Activated CD4-positive, alpha-beta T cell treated with anti-CD3 and anti-CD28 coated beads, Interleukin-2, amount 10 ng/mL, durations not matched to agents 7 days and 5 days (primary cell): ENCODE measurements around the gene GLRX2. TPM values are rescaled to one million over a fixed set of nuclear protein-coding genes. Genes with fewer than 3 reads are reported as not detected.
A peak's percentile ranks its signal among the peaks of the same experiment; 100 is the strongest.

Source experiments
- CTCF ChIA-PET: fragments of 350-600 bp; sonication (Branson Sonifier 250); formaldehyde crosslinking; loops from one replicate; lab custom pipeline; 2021; ENCODE audit warnings: antibody characterized with exemption; lab: Charles Lee
- POLR2A ChIA-PET: fragments of 350-600 bp; sonication (Branson Sonifier 250); formaldehyde crosslinking; loops from one replicate; lab custom pipeline; 2021; ENCODE audit warnings: antibody characterized with exemption; lab: Charles Lee
- DNase-seq: peaks from one replicate; pipeline ENCODE4 v3.0.0-alpha.2; 2020
- H3K27ac Mint-ChIP-seq: one replicate; pipeline ENCODE4 v1.8.0; 2021; ENCODE audit warnings: mild to moderate bottlenecking, moderate library complexity, mixed read lengths
- H3K27me3 Mint-ChIP-seq: one replicate; pipeline ENCODE4 v1.8.0; 2021; ENCODE audit warnings: mixed read lengths
- H3K36me3 Mint-ChIP-seq: one replicate; pipeline ENCODE4 v1.8.0; 2021; ENCODE audit warnings: low read depth, mixed read lengths
- H3K4me1 Mint-ChIP-seq: one replicate; pipeline ENCODE4 v1.8.0; 2021; ENCODE audit warnings: mixed read lengths
- H3K4me3 Mint-ChIP-seq: one replicate; pipeline ENCODE4 v1.8.0; 2021; ENCODE audit warnings: mild to moderate bottlenecking, moderate library complexity, mixed read lengths
- H3K9me3 Mint-ChIP-seq: one replicate; pipeline ENCODE4 v1.8.0; 2021; ENCODE audit warnings: mixed read lengths
- total RNA-seq, 2 experiments: library from RNA; stranded (reverse); gene quantifications; one replicate each; pipeline ENCODE4 v1.2.3, GENCODE V29; 2021

The GLRX2 gene
- total RNA-seq, 2 experiments from 2014 or later = 18.7 to 19.5 TPM

DNA sequence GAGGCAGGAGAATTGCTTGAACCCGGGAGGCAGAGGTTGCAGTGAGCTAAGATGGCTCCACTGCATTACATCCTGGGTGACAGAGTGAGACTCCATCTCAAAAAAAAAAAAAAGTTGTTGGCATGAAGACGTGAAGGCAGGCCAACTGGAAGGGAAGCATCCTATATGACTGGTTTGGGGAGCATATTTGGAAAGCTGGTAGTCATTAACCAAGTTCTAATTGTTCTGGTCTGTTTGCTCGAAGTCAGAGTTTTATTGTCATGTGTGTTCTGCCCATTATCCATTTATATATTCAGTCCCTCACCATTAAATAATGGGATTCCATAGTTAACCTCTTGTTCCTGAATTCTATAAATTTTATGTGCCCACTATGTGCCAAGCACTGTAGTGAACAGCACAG lies 3.3 kb upstream of the GLRX2 start:
- peaks cover 14% of the 10 kb centered on the region for H3K4me1 Mint-ChIP-seq
- H3K36me3 Mint-ChIP-seq = no peaks in the 10 kb centered on the region
- peaks cover 2% of the 10 kb centered on the region for H3K27me3 Mint-ChIP-seq
- no peak overlapping the region for H3K4me3 Mint-ChIP-seq
- ChIA-PET POLR2A (interaction anchor here (0.7 kb wide), 1 partner anchor 573 kb away, joined by 4 read pairs; no protein-coding TSS in a partner anchor), CTCF (interaction anchor here (0.8 to 1.4 kb wide), 4 partner anchors 9 to 24 kb away, joined by 3 to 5 read pairs (median 3); partner anchors contain the start of gene CDC73)
- H3K27ac Mint-ChIP-seq = no peak overlapping the region
- no peak for DNase-seq
- no peaks in the 10 kb centered on the region for H3K9me3 Mint-ChIP-seq

DNA sequence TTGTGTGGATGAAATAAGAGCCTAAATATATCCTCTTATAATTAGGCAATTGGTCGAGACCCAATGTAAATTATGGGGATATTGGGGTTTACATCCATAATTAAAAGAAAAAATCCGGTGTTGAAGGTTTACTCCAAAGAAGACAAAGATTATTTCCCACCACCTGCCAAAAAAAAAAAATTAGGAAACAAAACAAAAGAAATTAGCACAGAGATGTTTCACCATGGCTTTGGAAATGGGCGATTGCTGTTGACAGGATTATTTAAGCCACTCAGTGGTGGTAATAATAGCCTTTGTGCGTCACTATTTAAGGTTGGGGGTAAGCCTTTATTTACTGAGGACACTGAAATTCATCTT lies 585 bp upstream of the GLRX2 start:
- ChIA-PET POLR2A (no interaction called here), CTCF (interaction anchor here (1.0 to 3.3 kb wide), 2 partner anchors 16 to 18 kb away, joined by 6 to 15 read pairs; partner anchors contain the start of gene CDC73)
- peaks cover 26% of the 10 kb centered on the region for H3K4me1 Mint-ChIP-seq
- H3K4me3 Mint-ChIP-seq = peak overlapping the region; percentile 95
- peak overlapping the region; percentile 87 for H3K27ac Mint-ChIP-seq
- H3K36me3 Mint-ChIP-seq = peaks cover 2% of the 10 kb centered on the region
- H3K27me3 Mint-ChIP-seq = peaks cover 2% of the 10 kb centered on the region
- DNase-seq = no peak
- no peaks in the 10 kb centered on the region for H3K9me3 Mint-ChIP-seq

DNA sequence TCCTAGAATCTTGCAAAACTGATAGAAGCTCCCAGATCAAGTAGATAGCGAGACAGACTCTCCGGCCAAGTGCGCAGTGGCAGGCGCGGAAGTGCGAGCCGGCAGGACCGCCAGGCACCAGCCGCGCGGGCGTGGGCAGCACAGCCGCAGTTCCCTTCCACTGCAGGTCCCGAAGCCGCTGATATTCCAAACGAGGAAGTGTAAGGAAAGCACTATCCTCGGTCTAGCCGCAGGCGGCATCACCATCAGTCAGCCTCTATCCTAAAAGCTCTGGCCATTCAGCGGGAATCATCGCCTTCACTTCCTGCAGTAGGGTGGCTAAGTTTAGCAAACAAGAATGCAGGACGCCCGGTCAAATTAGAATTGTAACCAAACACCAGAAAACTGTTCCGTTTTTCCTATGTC lies 710 bp downstream of the GLRX2 start:
- Mint-ChIP-seq H3K27ac (peak overlapping the region; percentile 88), H3K4me1 (peaks cover 26% of the 10 kb centered on the region), H3K36me3 (peaks cover 8% of the 10 kb centered on the region), H3K9me3 (no peaks in the 10 kb centered on the region), H3K27me3 (peaks cover 2% of the 10 kb centered on the region), H3K4me3 (peak overlapping the region; percentile 95)
- CTCF ChIA-PET = interaction anchor here (0.7 to 3.3 kb wide), 5 partner anchors 8 to 45 kb away, joined by 3 to 15 read pairs (median 3); partner anchors contain the start of genes CDC73, RO60 and UCHL5
- DNase-seq = peak; percentile 14
- POLR2A ChIA-PET = no interaction called here

DNA sequence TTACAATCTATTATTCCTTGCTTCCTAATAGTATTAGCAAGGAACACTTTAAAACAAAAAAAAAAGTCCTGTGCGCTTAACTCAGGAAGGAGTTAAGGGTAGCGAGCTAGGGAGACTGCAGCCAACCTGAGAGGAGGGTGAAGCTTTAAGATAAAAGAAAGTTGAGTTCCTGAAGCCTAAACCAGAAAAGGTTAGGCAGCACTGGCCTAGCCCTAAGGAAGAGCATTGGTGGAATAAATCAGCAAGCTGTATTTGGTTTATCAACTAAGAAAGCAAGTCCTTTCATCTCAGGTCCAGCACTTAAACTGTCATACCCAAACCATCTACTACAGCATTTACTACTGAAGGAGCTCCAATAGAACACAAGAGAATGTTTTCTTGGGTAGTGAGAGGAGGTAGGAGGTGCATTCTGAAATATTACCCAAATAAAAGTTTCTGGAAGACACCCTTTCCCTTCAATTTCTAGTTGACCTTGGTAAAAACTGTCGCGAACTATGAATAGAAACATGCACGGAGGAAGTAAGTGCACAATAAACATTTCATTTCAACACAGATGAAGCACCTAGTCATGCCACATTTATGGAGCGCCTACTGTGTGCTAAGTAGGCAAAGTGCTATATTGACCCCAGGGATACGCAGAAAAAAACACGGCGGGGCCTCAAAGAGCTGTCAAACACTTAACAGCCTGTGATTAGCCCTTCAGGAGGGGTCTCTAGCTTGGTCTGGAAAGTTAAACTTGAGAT lies 1.3 kb downstream of the GLRX2 start:
- Mint-ChIP-seq H3K27ac (peak overlapping the region; percentile 88), H3K4me1 (peaks cover 26% of the 10 kb centered on the region), H3K4me3 (peak overlapping the region; percentile 95), H3K9me3 (no peaks in the 10 kb centered on the region), H3K27me3 (no peaks in the 10 kb centered on the region), H3K36me3 (peaks cover 8% of the 10 kb centered on the region)
- ChIA-PET POLR2A (no interaction called here), CTCF (interaction anchor here (0.6 to 3.3 kb wide), 6 partner anchors 18 to 563 kb away, joined by 3 to 15 read pairs (median 4); partner anchors contain the start of genes CDC73, RO60 and UCHL5)
- no peak for DNase-seq

DNA sequence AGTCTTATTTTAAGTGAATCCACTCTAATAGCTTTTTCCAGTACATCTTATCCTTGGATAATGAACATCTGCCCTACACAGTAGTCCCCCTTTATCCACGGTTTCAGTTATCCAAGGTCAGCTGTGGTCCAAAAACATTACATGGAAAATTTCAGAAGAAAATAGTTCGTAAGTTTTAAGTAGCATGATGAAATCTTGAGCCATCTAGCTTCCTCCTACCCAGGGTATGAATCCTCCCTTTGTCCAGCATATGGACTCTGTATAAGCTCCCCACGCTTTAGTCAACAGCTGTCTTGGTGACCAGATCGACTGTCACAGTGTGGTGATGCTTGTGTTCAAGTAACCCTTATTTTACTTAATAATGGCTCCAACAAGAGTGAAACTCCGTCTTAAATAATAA lies 2.6 kb downstream of the GLRX2 start:
- ChIA-PET POLR2A (no interaction called here), CTCF (interaction anchor here (1.2 to 1.3 kb wide), 3 partner anchors 10 to 44 kb away, joined by 3 to 5 read pairs (median 3); no protein-coding TSS in a partner anchor)
- H3K9me3 Mint-ChIP-seq = no peaks in the 10 kb centered on the region
- H3K36me3 Mint-ChIP-seq = peaks cover 10% of the 10 kb centered on the region
- H3K4me3 Mint-ChIP-seq = no peak overlapping the region
- peaks cover 26% of the 10 kb centered on the region for H3K4me1 Mint-ChIP-seq
- no peaks in the 10 kb centered on the region for H3K27me3 Mint-ChIP-seq
- no peak for DNase-seq
- no peak overlapping the region for H3K27ac Mint-ChIP-seq

DNA sequence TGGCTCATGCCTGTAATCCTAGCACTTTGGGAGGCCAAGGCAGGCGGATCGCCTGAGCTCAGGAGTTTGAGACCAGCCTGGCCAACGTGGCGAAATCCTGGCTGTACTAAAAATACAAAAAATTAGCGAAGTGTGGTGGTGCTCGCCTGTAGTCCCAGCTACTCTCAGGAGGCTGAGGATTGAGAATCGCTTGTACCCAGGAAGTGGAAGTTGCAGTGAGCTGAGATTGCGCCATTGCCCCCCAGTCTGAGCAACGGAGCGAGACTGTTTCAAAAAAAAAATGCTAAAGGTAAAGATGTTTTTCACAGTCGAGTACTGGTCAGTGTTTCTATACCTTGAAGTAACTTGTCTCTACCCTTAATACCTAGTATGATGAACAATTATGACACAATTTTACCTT lies 11.1 kb downstream of the GLRX2 start:
- no peaks in the 10 kb centered on the region for H3K9me3 Mint-ChIP-seq
- peaks cover 28% of the 10 kb centered on the region for H3K36me3 Mint-ChIP-seq
- H3K27me3 Mint-ChIP-seq = no peaks in the 10 kb centered on the region
- CTCF ChIA-PET = interaction anchor here (0.6 to 1.6 kb wide), 2 partner anchors 27 to 412 kb away, joined by 3 to 4 read pairs; no protein-coding TSS in a partner anchor
- no peak overlapping the region for H3K4me3 Mint-ChIP-seq
- POLR2A ChIA-PET = interaction anchor here (0.6 kb wide), 1 partner anchor 310 kb away, joined by 4 read pairs; no protein-coding TSS in a partner anchor
- DNase-seq = no peak
- H3K27ac Mint-ChIP-seq = peak overlapping the region; percentile 17
- H3K4me1 Mint-ChIP-seq = no peaks in the 10 kb centered on the region

DNA sequence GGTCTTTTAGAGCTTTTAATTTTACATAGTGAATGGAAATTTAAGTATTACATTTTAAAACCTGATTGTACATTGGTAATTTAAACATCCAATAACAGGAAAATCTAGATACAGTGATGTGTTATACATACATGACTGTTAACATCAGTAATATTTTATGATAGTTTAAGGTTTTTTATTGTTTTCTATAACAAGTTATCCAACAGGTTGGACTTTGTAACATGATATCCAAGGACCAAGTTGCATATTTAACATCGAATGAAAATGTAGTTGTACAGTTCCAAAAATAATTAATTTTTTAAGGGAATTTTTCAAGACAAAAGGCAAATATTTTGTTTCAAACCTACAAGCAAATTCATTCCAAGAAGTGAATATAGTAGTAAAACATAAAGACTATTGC lies 14.3 kb downstream of the GLRX2 start:
- Mint-ChIP-seq H3K9me3 (no peaks in the 10 kb centered on the region), H3K4me3 (no peak overlapping the region), H3K36me3 (peaks cover 15% of the 10 kb centered on the region), H3K27me3 (no peaks in the 10 kb centered on the region), H3K4me1 (no peaks in the 10 kb centered on the region), H3K27ac (no peak overlapping the region)
- ChIA-PET POLR2A (no interaction called here), CTCF (no interaction called here)
- no peak for DNase-seq

DNA sequence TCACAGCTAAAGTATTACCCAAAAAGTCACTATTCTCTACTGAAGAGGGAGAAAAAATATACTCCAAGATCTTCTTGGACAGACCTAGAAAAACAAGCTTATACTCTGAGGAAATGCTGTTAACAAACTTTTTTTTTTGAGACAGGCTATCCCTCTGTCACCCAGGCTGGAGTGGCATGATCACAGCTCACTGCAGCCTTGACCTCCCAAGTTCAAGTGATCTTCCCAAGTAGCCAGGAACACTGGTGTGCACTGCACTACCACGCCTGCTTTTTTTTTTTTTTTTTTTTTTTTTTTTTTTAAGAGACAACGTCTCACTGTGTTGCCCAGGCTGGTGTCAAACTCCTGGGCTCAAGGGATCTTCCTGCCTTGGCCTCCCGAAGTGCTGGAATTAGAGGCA lies 17.3 kb downstream of the GLRX2 start:
- Mint-ChIP-seq H3K9me3 (no peaks in the 10 kb centered on the region), H3K4me3 (no peak overlapping the region), H3K4me1 (no peaks in the 10 kb centered on the region), H3K27ac (no peak overlapping the region), H3K27me3 (no peaks in the 10 kb centered on the region), H3K36me3 (peaks cover 26% of the 10 kb centered on the region)
- CTCF ChIA-PET = interaction anchor here (1.3 kb wide), 1 partner anchor 13 kb away, joined by 3 read pairs; no protein-coding TSS in a partner anchor
- no peak for DNase-seq
- POLR2A ChIA-PET = interaction anchor here (0.8 kb wide), 1 partner anchor 18 kb away, joined by 5 read pairs; no protein-coding TSS in a partner anchor

DNA sequence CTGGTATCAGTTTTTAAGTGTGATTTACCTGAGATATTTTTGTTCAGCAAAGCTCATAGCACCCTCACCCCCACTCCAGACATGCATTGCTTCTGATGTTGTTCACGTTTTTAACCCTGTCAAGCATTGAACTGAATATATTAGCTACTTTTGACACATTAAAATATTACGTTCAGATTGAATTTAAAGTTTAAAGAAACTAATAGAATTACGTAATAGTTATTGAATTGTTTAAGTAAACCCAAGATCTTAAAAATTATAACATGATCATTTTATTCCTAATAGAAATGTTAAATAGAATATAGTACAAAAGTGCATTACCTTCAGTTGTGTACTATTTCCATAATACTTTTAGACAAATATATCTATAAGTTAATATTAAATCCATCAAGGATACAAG lies 18.9 kb downstream of the GLRX2 start:
- CTCF ChIA-PET = no interaction called here
- Mint-ChIP-seq H3K9me3 (peaks cover 2% of the 10 kb centered on the region), H3K27ac (no peak overlapping the region), H3K4me1 (no peaks in the 10 kb centered on the region), H3K27me3 (no peaks in the 10 kb centered on the region), H3K4me3 (no peak overlapping the region), H3K36me3 (peaks cover 33% of the 10 kb centered on the region)
- no peak for DNase-seq
- POLR2A ChIA-PET = no interaction called here

DNA sequence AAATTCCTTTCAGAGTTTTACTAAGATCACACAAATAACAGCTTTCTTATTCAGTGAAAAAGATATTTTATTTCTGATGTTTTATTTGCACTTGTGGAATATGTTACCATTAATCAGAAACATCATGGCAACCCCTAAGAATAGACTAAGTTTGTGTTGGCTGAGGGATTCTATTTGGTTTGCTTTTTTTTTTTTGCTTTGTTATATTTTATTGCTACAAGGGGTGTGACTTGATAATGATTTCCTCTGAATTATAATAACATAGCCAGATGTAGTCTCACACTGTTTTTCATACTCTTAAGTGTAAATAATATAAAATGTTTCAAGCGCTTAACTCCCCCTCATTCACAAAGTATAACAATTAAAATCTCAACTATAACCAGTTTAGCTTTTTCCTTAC lies 20.0 kb downstream of the GLRX2 start:
- H3K27ac Mint-ChIP-seq = no peak overlapping the region
- H3K4me3 Mint-ChIP-seq = no peak overlapping the region
- H3K36me3 Mint-ChIP-seq = peaks cover 38% of the 10 kb centered on the region
- no peaks in the 10 kb centered on the region for H3K4me1 Mint-ChIP-seq
- ChIA-PET CTCF (interaction anchor here (1.0 to 1.6 kb wide), 3 partner anchors 12 to 96 kb away, joined by 3 to 4 read pairs (median 3); no protein-coding TSS in a partner anchor), POLR2A (no interaction called here)
- no peak for DNase-seq
- peaks cover 2% of the 10 kb centered on the region for H3K9me3 Mint-ChIP-seq
- no peaks in the 10 kb centered on the region for H3K27me3 Mint-ChIP-seq

DNA sequence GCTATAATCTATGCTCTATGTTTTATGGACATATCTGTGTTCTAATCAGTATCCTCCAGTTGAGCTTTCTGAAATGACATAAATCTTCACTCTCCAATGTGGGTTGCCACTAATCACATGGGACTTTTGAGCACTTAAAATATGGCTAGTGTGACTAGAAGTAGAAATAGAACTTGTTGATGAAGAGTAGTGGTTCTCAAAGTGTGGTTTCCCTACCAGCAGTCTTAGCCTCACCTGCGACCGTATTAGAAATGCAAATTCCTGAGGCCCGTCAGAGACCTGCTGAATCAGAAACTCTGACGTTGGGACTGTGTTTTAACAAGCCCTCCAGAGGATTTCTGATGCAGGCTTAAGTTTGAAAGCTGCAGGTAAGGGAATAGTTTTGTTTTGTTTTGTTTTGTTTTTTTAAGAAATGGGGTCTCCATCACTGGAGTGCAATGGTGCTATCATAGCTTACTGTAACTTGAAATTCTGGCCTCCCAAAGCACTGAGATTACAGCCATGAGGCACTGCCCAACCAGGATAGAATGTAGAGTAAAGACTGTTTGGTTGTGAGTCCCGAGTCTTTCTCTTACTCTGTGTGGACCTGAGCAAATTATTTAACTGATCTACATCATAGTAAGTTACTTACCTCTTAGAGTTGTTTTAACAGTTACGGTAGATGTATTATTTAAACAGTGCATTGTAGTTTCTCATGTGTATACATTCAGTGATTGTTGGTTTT lies 21.7 kb downstream of the GLRX2 start:
- Mint-ChIP-seq H3K27ac (no peak overlapping the region), H3K4me3 (no peak overlapping the region), H3K36me3 (peaks cover 48% of the 10 kb centered on the region), H3K9me3 (peaks cover 2% of the 10 kb centered on the region), H3K27me3 (no peaks in the 10 kb centered on the region), H3K4me1 (no peaks in the 10 kb centered on the region)
- POLR2A ChIA-PET = no interaction called here
- no peak for DNase-seq
- CTCF ChIA-PET = interaction anchor here (0.9 to 1.6 kb wide), 2 partner anchors 14 to 39 kb away, joined by 4 read pairs; partner anchors contain the start of gene CDC73

DNA sequence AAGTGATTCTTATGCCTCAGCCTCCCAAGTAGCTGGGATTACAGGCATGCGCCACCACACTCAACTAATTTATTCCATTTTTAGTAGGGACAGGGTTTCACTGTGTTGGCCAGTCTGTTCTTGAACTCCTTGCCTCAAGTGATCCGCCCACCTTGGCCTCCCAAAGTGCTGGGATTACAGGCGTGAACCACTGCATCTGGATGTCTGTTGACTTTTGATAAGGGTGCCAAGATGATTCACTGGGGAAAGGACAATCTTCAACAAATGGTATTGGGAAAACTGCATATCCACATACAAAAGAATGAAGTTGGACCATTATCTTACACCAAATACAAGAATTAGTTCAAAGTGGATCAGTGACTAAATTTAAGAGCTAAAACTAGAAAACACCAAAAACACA lies 26.0 kb downstream of the GLRX2 start:
- H3K27ac Mint-ChIP-seq = no peak overlapping the region
- peaks cover 63% of the 10 kb centered on the region for H3K36me3 Mint-ChIP-seq
- H3K9me3 Mint-ChIP-seq = peaks cover 10% of the 10 kb centered on the region
- no peaks in the 10 kb centered on the region for H3K27me3 Mint-ChIP-seq
- POLR2A ChIA-PET = no interaction called here
- H3K4me3 Mint-ChIP-seq = no peak overlapping the region
- CTCF ChIA-PET = interaction anchor here (0.6 to 1.7 kb wide), 4 partner anchors 8 to 25 kb away, joined by 3 read pairs; no protein-coding TSS in a partner anchor
- DNase-seq = no peak
- peaks cover 2% of the 10 kb centered on the region for H3K4me1 Mint-ChIP-seq
